ENCODE data around the gene SH2B3.

SH2B3 gene

GRCh38 chr12:111417290-111417689 is 11.6 kb downstream of the SH2B3 start:
- H3K27ac ChIP-seq: no peak overlapping the region
- no peak for TF ChIP-seq FOXP2 (optimal IDR thresholded peaks at IDR 0.05; ENCODE audit: control extremely low read depth, extremely low read length, insufficient read depth)
- peaks cover 44% of the 10 kb centered on the region for H3K36me3 ChIP-seq (ENCODE audit: insufficient read depth, low read length)
- DNase-seq (ENCODE audit: low read depth, low spot score): no peak
- no peak overlapping the region for H3K9ac ChIP-seq (ENCODE audit: insufficient read length)
- H3K9me3 ChIP-seq (ENCODE audit: low read depth, low read length): no peaks in the 10 kb centered on the region
- H3K4me3 ChIP-seq: no peak overlapping the region

- Histone ChIP-seq H3K36me3 (ENCODE audit: insufficient read depth, low read length) (peaks cover 44% of the 10 kb centered on the region), H3K4me3 (no peak overlapping the region), H3K9me3 (ENCODE audit: low read depth, low read length) (no peaks in the 10 kb centered on the region), H3K9ac (ENCODE audit: insufficient read length) (no peak overlapping the region), H3K27ac (no peak overlapping the region)
- no peak for DNase-seq (ENCODE audit: low read depth, low spot score)
- TF ChIP-seq EZH2 (IDR thresholded peaks at IDR 0.05) (no peak), FOXP2 (optimal IDR thresholded peaks at IDR 0.05; ENCODE audit: control extremely low read depth, extremely low read length, insufficient read depth) (no peak), POLR2AphosphoS5 (IDR thresholded peaks at IDR 0.05; ENCODE audit: borderline replicate concordance, low read depth, low read length) (no peak)
Observed at GRCh38 chr12:111417784-111418593, 12.3 kb downstream of the SH2B3 start.

GRCh38 chr12:111418594-111418880 is 12.8 kb downstream of the SH2B3 start:
- Histone ChIP-seq H3K27ac (no peak overlapping the region), H3K9me3 (ENCODE audit: low read depth, low read length) (no peaks in the 10 kb centered on the region), H3K9ac (ENCODE audit: insufficient read length) (no peak overlapping the region), H3K4me3 (no peak overlapping the region), H3K36me3 (ENCODE audit: insufficient read depth, low read length) (peaks cover 44% of the 10 kb centered on the region)
- TF ChIP-seq EZH2 (IDR thresholded peaks at IDR 0.05): no peak
- no peak for DNase-seq (ENCODE audit: low read depth, low spot score)

GRCh38 chr12:111419784-111420183 is 14.1 kb downstream of the SH2B3 start:
- H3K27ac ChIP-seq: no peak overlapping the region
- H3K36me3 ChIP-seq (ENCODE audit: insufficient read depth, low read length): peaks cover 44% of the 10 kb centered on the region
- no peak overlapping the region for H3K9ac ChIP-seq (ENCODE audit: insufficient read length)
- TF ChIP-seq FOXP2 (optimal IDR thresholded peaks at IDR 0.05; ENCODE audit: control extremely low read depth, extremely low read length, insufficient read depth): no peak
- no peak overlapping the region for H3K4me3 ChIP-seq
- no peaks in the 10 kb centered on the region for H3K9me3 ChIP-seq (ENCODE audit: low read depth, low read length)
- DNase-seq (ENCODE audit: low read depth, low spot score): no peak

- DNase-seq (ENCODE audit: low read depth, low spot score): no peak
- no peak overlapping the region for H3K27ac ChIP-seq
- no peak overlapping the region for H3K4me3 ChIP-seq
- H3K9ac ChIP-seq (ENCODE audit: insufficient read length): no peak overlapping the region
- no peak for TF ChIP-seq EZH2 (IDR thresholded peaks at IDR 0.05)
- H3K36me3 ChIP-seq (ENCODE audit: insufficient read depth, low read length): peaks cover 44% of the 10 kb centered on the region
- no peaks in the 10 kb centered on the region for H3K9me3 ChIP-seq (ENCODE audit: low read depth, low read length)
Observed at GRCh38 chr12:111420494-111420893, 14.8 kb downstream of the SH2B3 start.

GRCh38 chr12:111424189-111424792 is 18.6 kb downstream of the SH2B3 start:
- Histone ChIP-seq H3K27ac (no peak overlapping the region), H3K9me3 (ENCODE audit: low read depth, low read length) (no peaks in the 10 kb centered on the region), H3K4me3 (no peak overlapping the region), H3K36me3 (ENCODE audit: insufficient read depth, low read length) (peaks cover 23% of the 10 kb centered on the region), H3K9ac (ENCODE audit: insufficient read length) (peak overlapping the region; percentile 6)
- DNase-seq (ENCODE audit: low read depth, low spot score): no peak
- TF ChIP-seq POLR2AphosphoS5 (IDR thresholded peaks at IDR 0.05; ENCODE audit: borderline replicate concordance, low read depth, low read length) (no peak), EZH2 (IDR thresholded peaks at IDR 0.05) (no peak), FOXP2 (optimal IDR thresholded peaks at IDR 0.05; ENCODE audit: control extremely low read depth, extremely low read length, insufficient read depth) (peak; percentile 12)

- TF ChIP-seq FOXP2 (optimal IDR thresholded peaks at IDR 0.05; ENCODE audit: control extremely low read depth, extremely low read length, insufficient read depth) (no peak), EZH2 (IDR thresholded peaks at IDR 0.05) (no peak), POLR2AphosphoS5 (IDR thresholded peaks at IDR 0.05; ENCODE audit: borderline replicate concordance, low read depth, low read length) (no peak)
- Histone ChIP-seq H3K36me3 (ENCODE audit: insufficient read depth, low read length) (peaks cover 18% of the 10 kb centered on the region), H3K27ac (no peak overlapping the region), H3K4me3 (no peak overlapping the region), H3K9me3 (ENCODE audit: low read depth, low read length) (no peaks in the 10 kb centered on the region), H3K9ac (ENCODE audit: insufficient read length) (no peak overlapping the region)
- no peak for DNase-seq (ENCODE audit: low read depth, low spot score)
Observed at GRCh38 chr12:111424793-111425251, 19.1 kb downstream of the SH2B3 start.

GRCh38 chr12:111425655-111426054 is 19.9 kb downstream of the SH2B3 start:
- H3K36me3 ChIP-seq (ENCODE audit: insufficient read depth, low read length): peaks cover 9% of the 10 kb centered on the region; the same call in 1 of the 2 replicates
- H3K27ac ChIP-seq: no peak overlapping the region
- no peak overlapping the region for H3K4me3 ChIP-seq
- TF ChIP-seq POLR2AphosphoS5 (IDR thresholded peaks at IDR 0.05; ENCODE audit: borderline replicate concordance, low read depth, low read length) (no peak), FOXP2 (optimal IDR thresholded peaks at IDR 0.05; ENCODE audit: control extremely low read depth, extremely low read length, insufficient read depth) (no peak), EZH2 (IDR thresholded peaks at IDR 0.05) (no peak)
- H3K9ac ChIP-seq (ENCODE audit: insufficient read length): no peak overlapping the region
- H3K9me3 ChIP-seq (ENCODE audit: low read depth, low read length): no peaks in the 10 kb centered on the region
- DNase-seq (ENCODE audit: low read depth, low spot score): no peak
